ENCODE data around the gene SUCO.

Gene SUCO

GRCh38 chr1:172647987-172648386 lies 115.0 kb downstream of the SUCO start:
- H3K27ac ChIP-seq (ENCODE audit: low read depth, low read length) = no peak overlapping the region
- no peak overlapping the region for H3K23ac ChIP-seq (ENCODE audit: low read length)
- H3K4me2 ChIP-seq (ENCODE audit: low read length) = no peak overlapping the region
- no peak overlapping the region for H3K18ac ChIP-seq (ENCODE audit: low read length)
- H3K27me3 ChIP-seq (ENCODE audit: insufficient read depth, low read length) = no peaks in the 10 kb centered on the region
- H3K4me3 ChIP-seq (ENCODE audit: low read depth, low read length) = no peak overlapping the region
- H3K4me1 ChIP-seq (ENCODE audit: control insufficient read depth in 1 of 2, insufficient read depth in 2 of 2, low read length in 2 of 2) = peaks cover 5 to 9% of the 10 kb centered on the region in 2 experiments
- no peak overlapping the region for H4K8ac ChIP-seq (ENCODE audit: low read depth, low read length)
- no peak overlapping the region for H2BK120ac ChIP-seq (ENCODE audit: insufficient read depth, low read length, poor library complexity)
- H2BK12ac ChIP-seq (ENCODE audit: low read length) = no peak overlapping the region
- no peak overlapping the region for H3K14ac ChIP-seq (ENCODE audit: low read length)
- DNase-seq = peak in 1 of 2 donors; percentile 60
- H2AFZ ChIP-seq (ENCODE audit: insufficient read depth, low read length, poor library complexity) = no peak overlapping the region
- no peak overlapping the region for H3K4ac ChIP-seq (ENCODE audit: low read depth, low read length)
- H3K9ac ChIP-seq (ENCODE audit: low read length) = no peak overlapping the region
- H3K36me3 ChIP-seq (ENCODE audit: control insufficient read depth in 1 of 2, insufficient read depth in 2 of 2, low read length in 2 of 2) = no peaks in the 10 kb centered on the region
- no peak overlapping the region for H2AK5ac ChIP-seq (ENCODE audit: low read length)
- peaks cover 2% of the 10 kb centered on the region for H3K79me1 ChIP-seq (ENCODE audit: low read length)
- H3K9me3 ChIP-seq (ENCODE audit: insufficient read depth, low read depth, low read length) = no peaks in the 10 kb centered on the region
- WGBS (ENCODE audit: extremely low coverage, insufficient coverage, insufficient read length) = no CpG with 5 or more reads among the region's 4 CpGs
- no peak overlapping the region for H4K12ac ChIP-seq (ENCODE audit: low read depth, low read length)
- H3K79me2 ChIP-seq (ENCODE audit: control insufficient read depth, insufficient read depth, low read length, poor library complexity) = no peaks in the 10 kb centered on the region
- no peak overlapping the region for H4K91ac ChIP-seq (ENCODE audit: low read depth, low read length)
- no peak overlapping the region for H2BK5ac ChIP-seq (ENCODE audit: low read depth, low read length, poor library complexity)

- H3K79me2 ChIP-seq (ENCODE audit: control insufficient read depth, insufficient read depth, low read length, poor library complexity) = no peaks in the 10 kb centered on the region
- H3K27me3 ChIP-seq (ENCODE audit: insufficient read depth, low read length) = no peaks in the 10 kb centered on the region
- H4K91ac ChIP-seq (ENCODE audit: low read depth, low read length) = no peak overlapping the region
- DNase-seq = no peak
- H3K27ac ChIP-seq (ENCODE audit: low read depth, low read length) = no peak overlapping the region
- no peak overlapping the region for H3K4me2 ChIP-seq (ENCODE audit: low read length)
- H2BK5ac ChIP-seq (ENCODE audit: low read depth, low read length, poor library complexity) = no peak overlapping the region
- H3K18ac ChIP-seq (ENCODE audit: low read length) = no peak overlapping the region
- no peak overlapping the region for H2BK120ac ChIP-seq (ENCODE audit: insufficient read depth, low read length, poor library complexity)
- no peak overlapping the region for H2AK5ac ChIP-seq (ENCODE audit: low read length)
- H4K12ac ChIP-seq (ENCODE audit: low read depth, low read length) = no peak overlapping the region
- no peak overlapping the region for H2BK12ac ChIP-seq (ENCODE audit: low read length)
- WGBS (ENCODE audit: extremely low coverage, insufficient coverage, insufficient read length) = no CpG with 5 or more reads among the region's 2 CpGs
- no peak overlapping the region for H3K23ac ChIP-seq (ENCODE audit: low read length)
- H2AFZ ChIP-seq (ENCODE audit: insufficient read depth, low read length, poor library complexity) = no peak overlapping the region
- H3K4me3 ChIP-seq (ENCODE audit: low read depth, low read length) = no peak overlapping the region
- H3K9me3 ChIP-seq (ENCODE audit: insufficient read depth, low read depth, low read length) = no peaks in the 10 kb centered on the region
- peaks cover 2% of the 10 kb centered on the region for H3K79me1 ChIP-seq (ENCODE audit: low read length)
- no peaks in the 10 kb centered on the region for H3K36me3 ChIP-seq (ENCODE audit: control insufficient read depth in 1 of 2, insufficient read depth in 2 of 2, low read length in 2 of 2)
- H3K4me1 ChIP-seq (ENCODE audit: control insufficient read depth in 1 of 2, insufficient read depth in 2 of 2, low read length in 2 of 2) = no peaks in the 10 kb centered on the region
- no peak overlapping the region for H4K8ac ChIP-seq (ENCODE audit: low read depth, low read length)
- no peak overlapping the region for H3K9ac ChIP-seq (ENCODE audit: low read length)
- no peak overlapping the region for H3K14ac ChIP-seq (ENCODE audit: low read length)
- H3K4ac ChIP-seq (ENCODE audit: low read depth, low read length) = no peak overlapping the region
Observed at GRCh38 chr1:172650474-172651193, 117.7 kb downstream of the SUCO start.

GRCh38 chr1:172653015-172653709 lies 120.2 kb downstream of the SUCO start:
- H3K23ac ChIP-seq (ENCODE audit: low read length) = no peak overlapping the region
- no peak overlapping the region for H4K12ac ChIP-seq (ENCODE audit: low read depth, low read length)
- H2BK120ac ChIP-seq (ENCODE audit: insufficient read depth, low read length, poor library complexity) = no peak overlapping the region
- peaks cover 2% of the 10 kb centered on the region for H3K79me1 ChIP-seq (ENCODE audit: low read length)
- H2BK12ac ChIP-seq (ENCODE audit: low read length) = no peak overlapping the region
- no peak overlapping the region for H2AFZ ChIP-seq (ENCODE audit: insufficient read depth, low read length, poor library complexity)
- no peak overlapping the region for H3K9ac ChIP-seq (ENCODE audit: low read length)
- no peak overlapping the region for H3K18ac ChIP-seq (ENCODE audit: low read length)
- no peaks in the 10 kb centered on the region for H3K27me3 ChIP-seq (ENCODE audit: insufficient read depth, low read length)
- no CpG with 5 or more reads among the region's 5 CpGs for WGBS (ENCODE audit: extremely low coverage, insufficient coverage, insufficient read length)
- no peak overlapping the region for H3K14ac ChIP-seq (ENCODE audit: low read length)
- no peaks in the 10 kb centered on the region for H3K9me3 ChIP-seq (ENCODE audit: insufficient read depth, low read depth, low read length)
- H2BK5ac ChIP-seq (ENCODE audit: low read depth, low read length, poor library complexity) = no peak overlapping the region
- no peaks in the 10 kb centered on the region for H3K4me1 ChIP-seq (ENCODE audit: control insufficient read depth in 1 of 2, insufficient read depth in 2 of 2, low read length in 2 of 2)
- H3K4me3 ChIP-seq (ENCODE audit: low read depth, low read length) = no peak overlapping the region
- DNase-seq = no peak
- no peak overlapping the region for H3K4me2 ChIP-seq (ENCODE audit: low read length)
- no peak overlapping the region for H3K27ac ChIP-seq (ENCODE audit: low read depth, low read length)
- no peak overlapping the region for H4K91ac ChIP-seq (ENCODE audit: low read depth, low read length)
- no peaks in the 10 kb centered on the region for H3K79me2 ChIP-seq (ENCODE audit: control insufficient read depth, insufficient read depth, low read length, poor library complexity)
- no peak overlapping the region for H4K8ac ChIP-seq (ENCODE audit: low read depth, low read length)
- H3K36me3 ChIP-seq (ENCODE audit: control insufficient read depth in 1 of 2, insufficient read depth in 2 of 2, low read length in 2 of 2) = no peaks in the 10 kb centered on the region
- H3K4ac ChIP-seq (ENCODE audit: low read depth, low read length) = no peak overlapping the region
- no peak overlapping the region for H2AK5ac ChIP-seq (ENCODE audit: low read length)

GRCh38 chr1:172654535-172654934 lies 121.6 kb downstream of the SUCO start:
- H2BK12ac ChIP-seq (ENCODE audit: low read length) = no peak overlapping the region
- no peaks in the 10 kb centered on the region for H3K79me2 ChIP-seq (ENCODE audit: control insufficient read depth, insufficient read depth, low read length, poor library complexity)
- H3K9ac ChIP-seq (ENCODE audit: low read length) = no peak overlapping the region
- no peak overlapping the region for H3K18ac ChIP-seq (ENCODE audit: low read length)
- H3K36me3 ChIP-seq (ENCODE audit: control insufficient read depth in 1 of 2, insufficient read depth in 2 of 2, low read length in 2 of 2) = no peaks in the 10 kb centered on the region
- H3K4ac ChIP-seq (ENCODE audit: low read depth, low read length) = no peak overlapping the region
- no peak overlapping the region for H2AFZ ChIP-seq (ENCODE audit: insufficient read depth, low read length, poor library complexity)
- H3K27me3 ChIP-seq (ENCODE audit: insufficient read depth, low read length) = no peaks in the 10 kb centered on the region
- no peak overlapping the region for H2BK120ac ChIP-seq (ENCODE audit: insufficient read depth, low read length, poor library complexity)
- H4K91ac ChIP-seq (ENCODE audit: low read depth, low read length) = no peak overlapping the region
- WGBS (ENCODE audit: extremely low coverage, insufficient coverage, insufficient read length) = no CpG with 5 or more reads among the region's 2 CpGs
- peaks cover 0 to 8% of the 10 kb centered on the region in 2 experiments for H3K4me1 ChIP-seq (ENCODE audit: control insufficient read depth in 1 of 2, insufficient read depth in 2 of 2, low read length in 2 of 2)
- H3K27ac ChIP-seq (ENCODE audit: low read depth, low read length) = no peak overlapping the region
- H3K9me3 ChIP-seq (ENCODE audit: insufficient read depth, low read depth, low read length) = no peaks in the 10 kb centered on the region
- H4K12ac ChIP-seq (ENCODE audit: low read depth, low read length) = no peak overlapping the region
- no peak overlapping the region for H2AK5ac ChIP-seq (ENCODE audit: low read length)
- H3K4me2 ChIP-seq (ENCODE audit: low read length) = no peak overlapping the region
- H3K14ac ChIP-seq (ENCODE audit: low read length) = no peak overlapping the region
- H2BK5ac ChIP-seq (ENCODE audit: low read depth, low read length, poor library complexity) = no peak overlapping the region
- H3K23ac ChIP-seq (ENCODE audit: low read length) = no peak overlapping the region
- H3K4me3 ChIP-seq (ENCODE audit: low read depth, low read length) = no peak overlapping the region
- DNase-seq = peak in 1 of 2 donors; percentile 38
- no peak overlapping the region for H4K8ac ChIP-seq (ENCODE audit: low read depth, low read length)
- H3K79me1 ChIP-seq (ENCODE audit: low read length) = peaks cover 6% of the 10 kb centered on the region

Measured in trophoblast cell (in vitro differentiated cells and primary cell).